ENCODE measurements around the gene CENPS. TPM values are rescaled to one million over a fixed set of nuclear protein-coding genes. Genes with fewer than 3 reads are reported as not detected.

Gene CENPS
- total RNA-seq, 1 experiment from 2014 or later = 28.5 TPM

- H3K27me3 ChIP-seq (ENCODE audit: insufficient read depth, low read depth) = no peaks in the 10 kb centered on the region
- BruUV-seq (replicated peaks) = no TSS peak
- CTCF ChIA-PET = interaction anchor here (0.6 kb wide), 1 partner anchor 21 kb away, joined by 9 read pairs; no protein-coding TSS in a partner anchor
- no peaks in the 10 kb centered on the region for H3K36me3 ChIP-seq (ENCODE audit: low read depth)
- TF ChIP-seq CTCF (conservative IDR thresholded peaks at IDR 0.05) (no peak), EZH2 (IDR thresholded peaks at IDR 0.05; ENCODE audit: low read depth) (no peak)
- H4K20me1 ChIP-seq (ENCODE audit: insufficient read depth) = no peaks in the 10 kb centered on the region
- no peaks in the 10 kb centered on the region for H3F3A ChIP-seq (ENCODE audit: insufficient read depth, low read depth)
- H3K79me2 ChIP-seq (ENCODE audit: low read depth) = no peaks in the 10 kb centered on the region
- no peaks in the 10 kb centered on the region for H3K9me2 ChIP-seq (ENCODE audit: insufficient read depth)
- H3K4me2 ChIP-seq = no peak overlapping the region
- H3K4me3 ChIP-seq = no peak overlapping the region
- DNase-seq = no peak
- H3K9me3 ChIP-seq (ENCODE audit: insufficient read depth, low read depth) = no peaks in the 10 kb centered on the region
- H2AFZ ChIP-seq = no peak overlapping the region
- POLR2A ChIA-PET (ENCODE audit: unreplicated experiment) = no interaction called here
- H3K27ac ChIP-seq = no peak overlapping the region
- intact Hi-C loops (cut with micrococcal nuclease; ENCODE audit: unreplicated experiment) = no loop called here
- H3K4me1 ChIP-seq (replicated peaks; ENCODE audit: insufficient read depth) = no peaks in the 10 kb centered on the region
Measured at GRCh38 chr1:10444248-10444647, 14.0 kb downstream of the CENPS start.

GRCh38 chr1:10444795-10445397, 14.7 kb downstream of the CENPS start:
- Histone ChIP-seq H3K79me2 (ENCODE audit: low read depth) (no peaks in the 10 kb centered on the region), H4K20me1 (ENCODE audit: insufficient read depth) (no peaks in the 10 kb centered on the region), H3K9me2 (ENCODE audit: insufficient read depth) (no peaks in the 10 kb centered on the region), H3K36me3 (ENCODE audit: low read depth) (no peaks in the 10 kb centered on the region), H3K27ac (no peak overlapping the region), H3F3A (ENCODE audit: insufficient read depth, low read depth) (no peaks in the 10 kb centered on the region), H3K9me3 (ENCODE audit: insufficient read depth, low read depth) (no peaks in the 10 kb centered on the region), H2AFZ (no peak overlapping the region), H3K4me1 (replicated peaks; ENCODE audit: insufficient read depth) (no peaks in the 10 kb centered on the region), H3K27me3 (ENCODE audit: insufficient read depth, low read depth) (no peaks in the 10 kb centered on the region), H3K4me2 (no peak overlapping the region), H3K4me3 (no peak overlapping the region)
- TF ChIP-seq EZH2 (IDR thresholded peaks at IDR 0.05; ENCODE audit: low read depth) (no peak), CTCF (conservative IDR thresholded peaks at IDR 0.05) (no peak)
- ChIA-PET POLR2A (ENCODE audit: unreplicated experiment) (no interaction called here), CTCF (interaction anchor here (0.6 kb wide), 1 partner anchor 21 kb away, joined by 9 read pairs; no protein-coding TSS in a partner anchor)
- DNase-seq = no peak
- intact Hi-C loops (cut with micrococcal nuclease; ENCODE audit: unreplicated experiment) = no loop called here
- no TSS peak for BruUV-seq (replicated peaks)

GRCh38 chr1:10446790-10447422, 16.7 kb downstream of the CENPS start:
- CTCF ChIA-PET = interaction anchor here (0.6 kb wide), 1 partner anchor 11 kb away, joined by 3 read pairs; no protein-coding TSS in a partner anchor

More at GRCh38 chr1:10446790-10447422, 16.7 kb downstream of the CENPS start:
- Histone ChIP-seq H2AFZ (no peak overlapping the region), H3F3A (ENCODE audit: insufficient read depth, low read depth) (no peaks in the 10 kb centered on the region), H3K79me2 (ENCODE audit: low read depth) (no peaks in the 10 kb centered on the region), H3K27ac (no peak overlapping the region), H3K4me2 (no peak overlapping the region), H3K4me3 (no peak overlapping the region), H3K27me3 (ENCODE audit: insufficient read depth, low read depth) (no peaks in the 10 kb centered on the region), H3K9me2 (ENCODE audit: insufficient read depth) (no peaks in the 10 kb centered on the region), H3K9me3 (ENCODE audit: insufficient read depth, low read depth) (no peaks in the 10 kb centered on the region), H4K20me1 (ENCODE audit: insufficient read depth) (no peaks in the 10 kb centered on the region), H3K36me3 (ENCODE audit: low read depth) (no peaks in the 10 kb centered on the region), H3K4me1 (replicated peaks; ENCODE audit: insufficient read depth) (no peaks in the 10 kb centered on the region)
- intact Hi-C loops (cut with micrococcal nuclease; ENCODE audit: unreplicated experiment) = no loop called here
- TF ChIP-seq EZH2 (IDR thresholded peaks at IDR 0.05; ENCODE audit: low read depth) (no peak), CTCF (conservative IDR thresholded peaks at IDR 0.05) (no peak)
- DNase-seq = no peak
- BruUV-seq (replicated peaks) = no TSS peak
- POLR2A ChIA-PET (ENCODE audit: unreplicated experiment) = no interaction called here
